Mesodermal cell (in vitro differentiated cells): Measurements from ENCODE around the gene WBP2.
A peak's percentile ranks its signal among the peaks of the same experiment; 100 is the strongest.
"Not testable (repeated sequence)": the region's sequence is repeated elsewhere in the genome, so short reads cannot be mapped to it uniquely, and the experiment has no call there.

Source experiments
- H3K27ac ChIP-seq: 2 replicates; pipeline ENCODE4 v1.7.0; 2013; ENCODE audit warnings: mild to moderate bottlenecking, low read depth, low read length, moderate library complexity; ENCODE audit not compliant: severe bottlenecking
- H3K36me3 ChIP-seq: 2 replicates; pipeline ENCODE4 v1.7.1; 2013; ENCODE audit warnings: mild to moderate bottlenecking, low read length, moderate library complexity; ENCODE audit not compliant: control insufficient read depth, insufficient read depth
- H3K4me1 ChIP-seq: one replicate; pipeline ENCODE4 v1.7.1; 2013; ENCODE audit warnings: mild to moderate bottlenecking, low read length; ENCODE audit not compliant: insufficient read depth, control insufficient read depth, poor library complexity, severe bottlenecking
- H3K4me3 ChIP-seq: 2 replicates; pipeline ENCODE4 v1.7.0; 2013; ENCODE audit warnings: low read length, control low read depth, mild to moderate bottlenecking; ENCODE audit not compliant: insufficient read depth, poor library complexity, severe bottlenecking; ENCODE audit errors: extremely low read depth
- H3K9me3 ChIP-seq: 2 replicates; pipeline ENCODE4 v1.7.1; 2013; ENCODE audit warnings: mild to moderate bottlenecking, low read length, moderate library complexity; ENCODE audit not compliant: control insufficient read depth
- WGBS, 2 experiments: methylation state at CpG; one replicate each; pipeline ENCODE4 v1.1.5; 2013; ENCODE audit warnings: missing lambda C conversion rate in 2 of 2; ENCODE audit not compliant: insufficient coverage in 2 of 2; 5-methylcytosine and 5-hydroxymethylcytosine counted together

Gene WBP2

GRCh38 chr17:75864448-75864871 is 9.3 kb upstream of the WBP2 start:
- Histone ChIP-seq H3K4me1 (peaks cover 3% of the 10 kb centered on the region), H3K4me3 (no peak overlapping the region), H3K27ac (peak overlapping the region; percentile 36), H3K36me3 (no peaks in the 10 kb centered on the region), H3K9me3 (no peaks in the 10 kb centered on the region)
- 72 to 89% methylated on average over 6 to 8 of the region's 8 CpGs for WGBS, 2 experiments

DNA sequence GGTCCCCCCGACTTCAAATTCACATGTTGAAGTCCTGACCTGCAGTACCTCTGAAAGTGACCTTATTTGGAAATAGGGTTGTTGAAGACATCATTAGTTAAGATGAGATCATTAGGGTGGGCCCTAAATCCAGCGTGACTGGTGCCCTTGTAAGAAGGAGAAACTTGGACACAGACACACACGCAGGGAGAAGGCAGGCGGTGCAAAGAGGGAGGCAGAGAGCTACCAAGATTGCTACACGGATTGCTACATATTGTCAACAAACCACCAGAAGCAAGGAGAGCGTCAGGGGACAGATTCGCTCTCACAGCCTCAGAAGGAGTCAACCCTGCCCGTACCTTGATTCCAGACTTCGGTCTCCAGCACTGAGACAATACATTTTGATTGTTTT is 6.8 kb upstream of the WBP2 start:
- WGBS, 2 experiments: 92 to 94% methylated on average over 8 of the region's 9 CpGs
- no peak overlapping the region for H3K27ac ChIP-seq
- H3K4me3 ChIP-seq: no peak overlapping the region
- H3K9me3 ChIP-seq: no peaks in the 10 kb centered on the region
- no peaks in the 10 kb centered on the region for H3K4me1 ChIP-seq
- no peaks in the 10 kb centered on the region for H3K36me3 ChIP-seq

DNA sequence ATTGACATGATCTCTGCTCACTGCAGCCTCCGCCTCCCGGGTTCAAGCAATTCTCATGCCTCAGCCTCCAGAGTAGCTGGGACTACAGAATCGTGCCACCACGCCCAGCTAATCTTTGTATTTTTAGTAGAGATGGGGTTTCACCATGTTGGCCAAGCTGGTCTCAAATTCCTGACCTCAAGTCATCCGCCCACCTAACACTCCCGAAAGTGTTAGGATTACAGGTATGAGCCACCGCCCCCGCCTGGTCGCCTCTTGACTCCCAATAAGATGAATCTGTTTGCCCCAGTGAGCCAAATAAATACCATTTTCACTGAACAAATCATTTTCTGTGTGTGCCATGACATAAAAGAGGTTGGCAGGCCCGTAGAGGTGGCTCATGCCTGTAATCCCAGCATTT is 4.2 kb upstream of the WBP2 start:
- WGBS, 2 experiments: 93 to 94% methylated on average over 7 to 8 of the region's 10 CpGs
- not testable (repeated sequence) for H3K36me3 ChIP-seq, H3K4me1 ChIP-seq, H3K9me3 ChIP-seq, H3K27ac ChIP-seq, H3K4me3 ChIP-seq

GRCh38 chr17:75856062-75856756 is 1.1 kb upstream of the WBP2 start:
- 4 to 6% methylated on average over 19 to 22 of the region's 24 CpGs for WGBS, 2 experiments
- H3K36me3 ChIP-seq: peaks cover 16% of the 10 kb centered on the region
- no peaks in the 10 kb centered on the region for H3K9me3 ChIP-seq
- H3K4me1 ChIP-seq: peaks cover 14% of the 10 kb centered on the region
- peak overlapping the region; percentile 93 for H3K27ac ChIP-seq
- peak overlapping the region; percentile 88 for H3K4me3 ChIP-seq

- Histone ChIP-seq H3K36me3 (peaks cover 28% of the 10 kb centered on the region), H3K4me3 (peak overlapping the region; percentile 88), H3K4me1 (peaks cover 15% of the 10 kb centered on the region), H3K9me3 (no peaks in the 10 kb centered on the region), H3K27ac (peak overlapping the region; percentile 82)
- 0 to 2% methylated on average over 9 to 11 of the region's 19 CpGs for WGBS, 2 experiments
Observed at GRCh38 chr17:75854881-75855309, 240 bp downstream of the WBP2 start.

DNA sequence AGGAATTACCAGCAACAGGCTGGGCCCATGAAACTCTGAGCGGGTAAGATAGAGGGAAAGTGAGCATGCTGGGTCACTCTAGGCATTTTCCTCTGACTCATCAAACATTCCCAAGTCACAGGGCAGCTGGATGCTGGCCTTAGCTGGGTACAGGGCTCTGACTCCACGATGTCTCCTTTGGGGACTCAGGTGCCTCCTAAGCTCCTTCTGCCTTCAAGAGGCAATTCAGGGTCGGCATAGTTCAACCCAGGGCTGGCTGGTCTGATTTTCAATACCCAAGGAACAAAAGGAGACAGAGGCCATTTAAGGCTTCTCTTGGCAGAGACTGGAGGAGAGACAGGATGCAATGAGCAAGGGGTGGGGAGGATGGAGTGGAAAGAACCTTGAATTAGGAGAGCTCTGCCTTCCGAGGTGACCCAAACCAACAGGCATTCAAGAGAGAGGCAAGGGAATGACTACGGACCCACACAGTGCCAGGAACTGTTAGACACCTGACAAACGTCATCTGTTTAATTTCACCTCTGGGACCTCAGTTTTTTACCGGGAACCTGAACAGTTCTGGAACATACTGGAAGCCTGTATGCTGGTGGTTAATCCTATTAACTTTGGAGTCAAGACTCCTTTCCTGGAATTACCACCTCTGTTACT is 910 bp downstream of the WBP2 start:
- H3K4me3 ChIP-seq: peak overlapping the region; percentile 88
- H3K36me3 ChIP-seq: peaks cover 35% of the 10 kb centered on the region
- H3K9me3 ChIP-seq: no peaks in the 10 kb centered on the region
- H3K4me1 ChIP-seq: peaks cover 16% of the 10 kb centered on the region
- H3K27ac ChIP-seq: peak overlapping the region; percentile 82
- WGBS, 2 experiments: 30 to 49% methylated on average over 6 to 7 of the region's 7 CpGs

DNA sequence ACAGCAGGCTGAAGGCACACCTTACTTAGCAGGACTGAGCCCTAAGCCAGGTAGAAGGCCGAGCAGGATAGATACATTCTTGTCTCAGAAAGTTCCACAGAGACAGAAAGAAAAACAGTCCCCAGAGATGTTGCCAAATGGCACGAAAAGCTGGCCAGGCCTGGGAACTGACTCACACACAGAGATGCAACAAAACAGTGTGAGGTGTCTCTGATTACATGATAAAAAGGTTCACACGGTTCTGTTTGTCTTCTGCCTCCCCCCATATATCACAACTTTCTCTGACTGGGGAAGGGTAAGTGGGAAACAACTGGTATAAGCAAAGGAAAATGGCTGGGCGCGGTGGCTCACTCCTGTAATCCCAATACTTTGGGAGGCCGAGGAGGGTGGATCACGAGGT is 1.7 kb downstream of the WBP2 start:
- Histone ChIP-seq H3K36me3 (peaks cover 43% of the 10 kb centered on the region), H3K4me1 (peaks cover 16% of the 10 kb centered on the region), H3K4me3 (no peak overlapping the region), H3K9me3 (no peaks in the 10 kb centered on the region), H3K27ac (peak overlapping the region; percentile 82)
- 86 to 91% methylated on average over 2 to 6 of the region's 7 CpGs for WGBS, 2 experiments

DNA sequence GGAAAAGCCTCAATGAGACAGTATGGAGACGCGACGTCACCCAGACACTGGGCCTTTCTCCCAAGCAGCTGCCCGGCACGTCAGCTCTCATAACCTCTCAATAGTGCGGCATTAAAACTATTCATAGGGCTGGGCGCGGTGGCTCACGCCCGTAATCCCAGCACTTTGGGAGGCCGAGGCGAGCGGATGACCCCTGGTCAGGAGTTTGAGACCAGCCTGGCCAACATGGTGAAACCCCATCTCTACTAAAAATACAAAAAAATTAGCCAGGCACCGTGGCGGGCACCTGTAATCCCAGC is 3.5 kb downstream of the WBP2 start:
- Histone ChIP-seq H3K4me1 (peaks cover 16% of the 10 kb centered on the region), H3K36me3 (peaks cover 61% of the 10 kb centered on the region)
- 97 to 98% methylated on average over 9 to 13 of the region's 15 CpGs for WGBS, 2 experiments
- H3K9me3 ChIP-seq, H3K4me3 ChIP-seq, H3K27ac ChIP-seq: not testable (repeated sequence)

GRCh38 chr17:75850928-75851692 is 4.0 kb downstream of the WBP2 start:
- peaks cover 66% of the 10 kb centered on the region for H3K36me3 ChIP-seq
- no peak overlapping the region for H3K27ac ChIP-seq
- peaks cover 19% of the 10 kb centered on the region for H3K4me1 ChIP-seq
- no peak overlapping the region for H3K4me3 ChIP-seq
- 99% methylated on average over 11 to 12 of the region's 12 CpGs for WGBS, 2 experiments
- no peaks in the 10 kb centered on the region for H3K9me3 ChIP-seq

GRCh38 chr17:75849724-75850123 is 5.4 kb downstream of the WBP2 start:
- Histone ChIP-seq H3K9me3 (no peaks in the 10 kb centered on the region), H3K4me1 (peaks cover 33% of the 10 kb centered on the region), H3K27ac (no peak overlapping the region), H3K4me3 (no peak overlapping the region), H3K36me3 (peaks cover 70% of the 10 kb centered on the region)
- WGBS, 2 experiments: 94 to 96% methylated on average over 9 of the region's 9 CpGs

GRCh38 chr17:75849279-75849646 is 5.9 kb downstream of the WBP2 start:
- WGBS, 2 experiments: 96 to 97% methylated on average over 11 of the region's 11 CpGs
- H3K4me1 ChIP-seq: peaks cover 34% of the 10 kb centered on the region
- peaks cover 70% of the 10 kb centered on the region for H3K36me3 ChIP-seq
- H3K27ac ChIP-seq: peak overlapping the region; percentile 62
- no peaks in the 10 kb centered on the region for H3K9me3 ChIP-seq
- no peak overlapping the region for H3K4me3 ChIP-seq
